Activated naive CD8-positive, alpha-beta T cell treated with anti-CD3 and anti-CD28 coated beads, Interleukin-2, amount 10 ng/mL, durations not matched to agents 7 days and 5 days (primary cell): ENCODE data around the gene PSMG3. TPM values are rescaled to one million over a fixed set of nuclear protein-coding genes. Genes with fewer than 3 reads are reported as not detected.
A peak's percentile ranks its signal among the peaks of the same experiment; 100 is the strongest.

ENCODE experiments used
- ATAC-seq: fragments of 150-1000 bp; cut with Tn5 transposase; one replicate; pipeline ENCODE4 v1.10.0; 2021; ENCODE audit warnings: low read depth, moderate library complexity
- POLR2A ChIA-PET: fragments of 350-600 bp; sonication (Branson Sonifier 250); formaldehyde crosslinking; loops from one replicate; lab custom pipeline; 2021; ENCODE audit warnings: antibody characterized with exemption; lab: Charles Lee
- DNase-seq: peaks from one replicate; pipeline ENCODE4 v3.0.0; 2021
- H3K27ac Mint-ChIP-seq: one replicate; pipeline ENCODE4 v1.8.0; 2022; ENCODE audit warnings: mild to moderate bottlenecking, mixed read lengths
- H3K27me3 Mint-ChIP-seq: one replicate; pipeline ENCODE4 v1.8.0; 2022; ENCODE audit warnings: mild to moderate bottlenecking, moderate library complexity, mixed read lengths
- H3K36me3 Mint-ChIP-seq: one replicate; pipeline ENCODE4 v1.8.0; 2021; ENCODE audit warnings: mild to moderate bottlenecking, mixed read lengths
- H3K4me1 Mint-ChIP-seq: one replicate; pipeline ENCODE4 v1.8.0; 2021; ENCODE audit warnings: mixed read lengths
- H3K4me3 Mint-ChIP-seq: one replicate; pipeline ENCODE4 v1.8.0; 2022; ENCODE audit warnings: mild to moderate bottlenecking, moderate library complexity, mixed read lengths
- H3K9me3 Mint-ChIP-seq: one replicate; pipeline ENCODE4 v1.8.0; 2021; ENCODE audit warnings: mixed read lengths
- total RNA-seq, 2 experiments: library from RNA; stranded (reverse); gene quantifications; one replicate each; pipeline ENCODE4 v1.2.3, GENCODE V29; 2021

Gene PSMG3
- total RNA-seq = 10 to 100 TPM; 26.8 to 33.0 TPM

GRCh38 chr7:1569833-1570632 is at the start of gene PSMG3:
TSS of gene PSMG3 (minus strand) at chr7:1570032. CDS start at chr7:1569339, 693 bp downstream.
- H3K4me1 Mint-ChIP-seq = peaks cover 14% of the 10 kb centered on the region
- H3K4me3 Mint-ChIP-seq = peak within 1 kb of the TSS; percentile 91
- ATAC-seq (peak; percentile 94), DNase-seq (peak; percentile 94)
- peak within 1 kb of the TSS; percentile 91 for H3K27ac Mint-ChIP-seq
- H3K36me3 Mint-ChIP-seq = peaks cover 4% of the 10 kb centered on the region
- POLR2A ChIA-PET = interaction anchor here (0.6 to 1.3 kb wide), 2 partner anchors 784 to 827 kb away, joined by 3 to 5 read pairs; no protein-coding TSS in a partner anchor
- no peaks in the 10 kb centered on the region for H3K27me3 Mint-ChIP-seq
- H3K9me3 Mint-ChIP-seq = no peaks in the 10 kb centered on the region

- ATAC-seq = no peak
- H3K27me3 Mint-ChIP-seq = no peaks in the 10 kb centered on the region
- H3K9me3 Mint-ChIP-seq = no peaks in the 10 kb centered on the region
- H3K4me3 Mint-ChIP-seq = no peak overlapping the region
- POLR2A ChIA-PET = no interaction called here
- no peak overlapping the region for H3K27ac Mint-ChIP-seq
- no peak for DNase-seq
- H3K36me3 Mint-ChIP-seq = no peaks in the 10 kb centered on the region
- H3K4me1 Mint-ChIP-seq = no peaks in the 10 kb centered on the region
These were observed 48.6 kb upstream of the PSMG3 start for GRCh38 chr7:1618475-1618874.

- ATAC-seq (no peak), DNase-seq (no peak)
- no peaks in the 10 kb centered on the region for H3K4me1 Mint-ChIP-seq
- POLR2A ChIA-PET = no interaction called here
- no peaks in the 10 kb centered on the region for H3K36me3 Mint-ChIP-seq
- no peak overlapping the region for H3K27ac Mint-ChIP-seq
- no peaks in the 10 kb centered on the region for H3K9me3 Mint-ChIP-seq
- H3K4me3 Mint-ChIP-seq = no peak overlapping the region
- H3K27me3 Mint-ChIP-seq = no peaks in the 10 kb centered on the region
These were observed 48.1 kb upstream of the PSMG3 start for GRCh38 chr7:1617957-1618356.

GRCh38 chr7:1616741-1617140 is 46.9 kb upstream of the PSMG3 start:
- Mint-ChIP-seq H3K27ac (no peak overlapping the region), H3K9me3 (no peaks in the 10 kb centered on the region), H3K36me3 (no peaks in the 10 kb centered on the region), H3K27me3 (no peaks in the 10 kb centered on the region), H3K4me3 (no peak overlapping the region), H3K4me1 (no peaks in the 10 kb centered on the region)
- DNase-seq = no peak
- no peak for ATAC-seq
- POLR2A ChIA-PET = interaction anchor here (0.8 kb wide), 1 partner anchor 27 kb away, joined by 4 read pairs; no protein-coding TSS in a partner anchor

- Mint-ChIP-seq H3K4me1 (no peaks in the 10 kb centered on the region), H3K36me3 (no peaks in the 10 kb centered on the region), H3K4me3 (no peak overlapping the region), H3K27ac (no peak overlapping the region), H3K27me3 (peaks cover 2% of the 10 kb centered on the region), H3K9me3 (no peaks in the 10 kb centered on the region)
- ATAC-seq = no peak
- peak; percentile 12 for DNase-seq
- POLR2A ChIA-PET = interaction anchor here (0.6 kb wide), 1 partner anchor 28 kb away, joined by 4 read pairs; no protein-coding TSS in a partner anchor
These were observed 41.9 kb upstream of the PSMG3 start for GRCh38 chr7:1611708-1612241.

GRCh38 chr7:1610678-1611302 is 41.0 kb upstream of the PSMG3 start:
- POLR2A ChIA-PET = no interaction called here
- Mint-ChIP-seq H3K36me3 (no peaks in the 10 kb centered on the region), H3K27ac (no peak overlapping the region)

GRCh38 chr7:1610013-1610677 is 40.3 kb upstream of the PSMG3 start:
- no peak for DNase-seq
- Mint-ChIP-seq H3K9me3 (no peaks in the 10 kb centered on the region), H3K4me1 (no peaks in the 10 kb centered on the region), H3K27me3 (peaks cover 9% of the 10 kb centered on the region), H3K27ac (no peak overlapping the region), H3K36me3 (no peaks in the 10 kb centered on the region), H3K4me3 (no peak overlapping the region)
- POLR2A ChIA-PET = no interaction called here
- ATAC-seq = no peak

More at GRCh38 chr7:1610678-1611302, 41.0 kb upstream of the PSMG3 start:
- H3K4me3 Mint-ChIP-seq = no peak overlapping the region
- peaks cover 5% of the 10 kb centered on the region for H3K27me3 Mint-ChIP-seq
- ATAC-seq = no peak
- DNase-seq = no peak
- no peaks in the 10 kb centered on the region for H3K4me1 Mint-ChIP-seq
- no peaks in the 10 kb centered on the region for H3K9me3 Mint-ChIP-seq

DNA sequence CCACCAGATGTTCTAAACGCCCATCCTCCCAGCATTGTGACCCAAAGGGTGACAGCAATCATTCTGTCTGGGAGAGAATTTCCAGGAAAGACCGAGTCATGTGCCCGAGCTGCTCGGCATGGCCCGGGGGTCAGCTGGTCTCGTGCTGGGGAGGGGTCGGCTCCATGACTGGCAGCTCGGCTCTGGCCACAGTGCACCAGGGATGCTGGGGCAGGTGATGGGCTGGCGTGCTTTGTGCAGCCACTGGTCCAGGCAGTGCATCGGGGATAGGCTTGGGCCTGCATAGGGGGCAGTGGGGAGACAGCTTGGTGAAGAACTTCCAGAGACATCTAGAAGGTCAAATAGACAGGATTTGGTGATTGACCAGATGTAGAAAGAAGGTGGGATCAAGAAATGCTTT is 39.2 kb upstream of the PSMG3 start:
- H3K4me3 Mint-ChIP-seq = no peak overlapping the region
- ATAC-seq (no peak), DNase-seq (no peak)
- no peaks in the 10 kb centered on the region for H3K9me3 Mint-ChIP-seq
- POLR2A ChIA-PET = no interaction called here
- no peaks in the 10 kb centered on the region for H3K4me1 Mint-ChIP-seq
- no peaks in the 10 kb centered on the region for H3K36me3 Mint-ChIP-seq
- peaks cover 9% of the 10 kb centered on the region for H3K27me3 Mint-ChIP-seq
- H3K27ac Mint-ChIP-seq = no peak overlapping the region

DNA sequence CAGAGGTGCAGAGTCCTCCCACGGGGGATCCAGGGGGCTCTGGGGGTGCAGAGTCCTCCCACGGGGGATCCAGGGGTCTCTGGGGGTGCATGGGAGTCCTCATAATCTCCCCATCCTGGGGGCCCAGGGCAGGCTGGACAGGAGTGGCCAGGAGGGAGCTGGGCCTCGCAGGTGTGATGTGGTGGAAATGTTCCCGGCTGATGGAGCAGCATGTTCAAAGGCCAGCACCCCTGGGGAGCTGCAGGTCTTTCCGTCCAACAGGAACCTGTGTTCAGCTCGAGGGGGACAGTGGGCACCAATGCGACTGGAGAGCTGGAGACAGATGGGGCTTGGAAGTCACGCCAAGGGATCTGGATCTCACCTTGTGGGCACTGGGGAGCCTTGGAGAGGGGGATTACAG is 38.5 kb upstream of the PSMG3 start:
- DNase-seq (no peak), ATAC-seq (no peak)
- peaks cover 11% of the 10 kb centered on the region for H3K27me3 Mint-ChIP-seq
- no peaks in the 10 kb centered on the region for H3K36me3 Mint-ChIP-seq
- H3K4me3 Mint-ChIP-seq = no peak overlapping the region
- POLR2A ChIA-PET = no interaction called here
- H3K27ac Mint-ChIP-seq = no peak overlapping the region
- no peaks in the 10 kb centered on the region for H3K4me1 Mint-ChIP-seq
- no peaks in the 10 kb centered on the region for H3K9me3 Mint-ChIP-seq

- POLR2A ChIA-PET = no interaction called here
These were observed 37.9 kb upstream of the PSMG3 start for GRCh38 chr7:1607696-1608095.

GRCh38 chr7:1607001-1607400 is 37.2 kb upstream of the PSMG3 start:
- H3K27ac Mint-ChIP-seq = no peak overlapping the region
- H3K27me3 Mint-ChIP-seq = peaks cover 13% of the 10 kb centered on the region
- H3K4me3 Mint-ChIP-seq = no peak overlapping the region
- ATAC-seq (no peak), DNase-seq (no peak)
- H3K4me1 Mint-ChIP-seq = no peaks in the 10 kb centered on the region
- H3K36me3 Mint-ChIP-seq = no peaks in the 10 kb centered on the region
- no peaks in the 10 kb centered on the region for H3K9me3 Mint-ChIP-seq
- POLR2A ChIA-PET = no interaction called here

More at GRCh38 chr7:1607696-1608095, 37.9 kb upstream of the PSMG3 start:
- H3K4me1 Mint-ChIP-seq = no peaks in the 10 kb centered on the region
- H3K9me3 Mint-ChIP-seq = no peaks in the 10 kb centered on the region
- peaks cover 13% of the 10 kb centered on the region for H3K27me3 Mint-ChIP-seq
- ATAC-seq (no peak), DNase-seq (no peak)
- no peak overlapping the region for H3K4me3 Mint-ChIP-seq
- no peaks in the 10 kb centered on the region for H3K36me3 Mint-ChIP-seq
- H3K27ac Mint-ChIP-seq = no peak overlapping the region

- no peaks in the 10 kb centered on the region for H3K36me3 Mint-ChIP-seq
- H3K27me3 Mint-ChIP-seq = peaks cover 13% of the 10 kb centered on the region
- H3K9me3 Mint-ChIP-seq = no peaks in the 10 kb centered on the region
- DNase-seq (no peak), ATAC-seq (no peak)
- H3K4me1 Mint-ChIP-seq = no peaks in the 10 kb centered on the region
- no peak overlapping the region for H3K27ac Mint-ChIP-seq
- POLR2A ChIA-PET = no interaction called here
- no peak overlapping the region for H3K4me3 Mint-ChIP-seq
These were observed 34.6 kb upstream of the PSMG3 start for GRCh38 chr7:1604383-1604782.
